ENCODE results near the gene SEMA3E. TPM values are rescaled to one million over a fixed set of nuclear protein-coding genes. Genes with fewer than 3 reads are reported as not detected.

The SEMA3E gene
- total and polyA plus RNA-seq, 10 of the 15 experiments (the other 5 are each of a cell fraction or from before 2014, with no cell fraction given), result 0.08 to 2.0 (median 0.82) TPM

- no peaks in the 10 kb centered on the region for H4K20me1 ChIP-seq (ENCODE audit: control insufficient read depth, insufficient read depth)
- H3K36me3 ChIP-seq (ENCODE audit: control insufficient read depth in 2 of 2, insufficient read depth in 2 of 2, low read length in 1 of 2), result no peaks in the 10 kb centered on the region
- WGBS (ENCODE audit: insufficient coverage, insufficient replicate concordance, low lambda C conversion rate, missing lambda C conversion rate), result 45% methylated on average over 2 of the region's 2 CpGs
- H3K27me3 ChIP-seq (replicated peaks in 1 of 2; ENCODE audit: control insufficient read depth in 2 of 2, insufficient read depth in 2 of 2, low read length in 1 of 2), result no peaks in the 10 kb centered on the region; a peak in 1 of 4 replicates
- BruUV-seq (replicated peaks), result no TSS peak
- in situ Hi-C loops (cut with MboI), result no loop called here
- no peak for FAIRE-seq
- H3K79me2 ChIP-seq (ENCODE audit: control insufficient read depth, insufficient read depth, low read length), result no peaks in the 10 kb centered on the region
- H2AFZ ChIP-seq (ENCODE audit: control insufficient read depth, low read depth, low read length), result no peak overlapping the region
- no peak overlapping the region for H3K4me3 ChIP-seq
- intact Hi-C loops (cut with micrococcal nuclease; ENCODE audit: unreplicated experiment), result no loop called here
- H3K9me3 ChIP-seq (replicated peaks; ENCODE audit: control insufficient read depth, insufficient read depth, low read length), result no peaks in the 10 kb centered on the region
- POLR2A ChIA-PET, result no interaction called here
- CTCF ChIA-PET, result no interaction called here
- DNase-seq (ENCODE audit: low read depth, low spot score), result no peak
- no peak overlapping the region for H3K27ac ChIP-seq (ENCODE audit: control insufficient read depth, insufficient read depth)
- no peak for ATAC-seq
- H3K4me2 ChIP-seq (ENCODE audit: control insufficient read depth, insufficient read depth), result no peak overlapping the region
- RAD21 ChIA-PET (ENCODE audit: unreplicated experiment), result no interaction called here
- no peaks in the 10 kb centered on the region for H3K4me1 ChIP-seq (ENCODE audit: control insufficient read depth, insufficient read depth, low read length)
- SMC1A ChIA-PET (ENCODE audit: uncharacterized antibody, unreplicated experiment), result no interaction called here
- no peak overlapping the region for H3K9ac ChIP-seq (ENCODE audit: control insufficient read depth, insufficient read depth, low read length)
- no peak for TF ChIP-seq CBX5 (IDR thresholded peaks at IDR 0.05; ENCODE audit: low read depth)
- TF ChIP-seq CBX3 (IDR thresholded peaks at IDR 0.05; ENCODE audit: borderline replicate concordance, low read depth), result no peak
- TF ChIP-seq RFX5 (IDR thresholded peaks at IDR 0.05; ENCODE audit: low read depth, low read length), result no peak
- TF ChIP-seq KLF5 (IDR thresholded peaks at IDR 0.05; ENCODE audit: partially characterized antibody), result no peak
- TF ChIP-seq WRNIP1 (IDR thresholded peaks at IDR 0.05; ENCODE audit: borderline replicate concordance, low read depth, low read length), result no peak
- TF ChIP-seq CHD1 (IDR thresholded peaks at IDR 0.05; ENCODE audit: low read depth, low read length), result no peak
- TF ChIP-seq SREBF2 (IDR thresholded peaks at IDR 0.05; ENCODE audit: low read length), result no peak
- no peak for TF ChIP-seq CUX1 (IDR thresholded peaks at IDR 0.05; ENCODE audit: insufficient replicate concordance, low read depth, low read length)
- no peak for TF ChIP-seq MTA3 (IDR thresholded peaks at IDR 0.05; ENCODE audit: borderline replicate concordance, low read length)
- TF ChIP-seq ZZZ3 (IDR thresholded peaks at IDR 0.05; ENCODE audit: control insufficient read depth, insufficient read length, low read depth), result no peak
- TF ChIP-seq BMI1 (IDR thresholded peaks at IDR 0.05; ENCODE audit: borderline replicate concordance), result no peak
- TF ChIP-seq, protein P1, sequence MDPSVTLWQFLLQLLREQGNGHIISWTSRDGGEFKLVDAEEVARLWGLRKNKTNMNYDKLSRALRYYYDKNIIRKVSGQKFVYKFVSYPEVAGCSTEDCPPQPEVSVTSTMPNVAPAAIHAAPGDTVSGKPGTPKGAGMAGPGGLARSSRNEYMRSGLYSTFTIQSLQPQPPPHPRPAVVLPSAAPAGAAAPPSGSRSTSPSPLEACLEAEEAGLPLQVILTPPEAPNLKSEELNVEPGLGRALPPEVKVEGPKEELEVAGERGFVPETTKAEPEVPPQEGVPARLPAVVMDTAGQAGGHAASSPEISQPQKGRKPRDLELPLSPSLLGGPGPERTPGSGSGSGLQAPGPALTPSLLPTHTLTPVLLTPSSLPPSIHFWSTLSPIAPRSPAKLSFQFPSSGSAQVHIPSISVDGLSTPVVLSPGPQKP (IDR thresholded peaks at IDR 0.05; ENCODE audit: low read depth, low read length), result no peak
- TF ChIP-seq EZH2 (IDR thresholded peaks at IDR 0.05; ENCODE audit: borderline replicate concordance, control insufficient read depth, low read depth, low read length), result no peak
- TF ChIP-seq NR2C2 (IDR thresholded peaks at IDR 0.05; ENCODE audit: borderline replicate concordance, control insufficient read depth, insufficient read length, low read depth), result no peak
- no peak for TF ChIP-seq PRDM15 (CRISPR knock-in tag; IDR thresholded peaks at IDR 0.05)
- no peak for TF ChIP-seq RBBP5 (conservative IDR thresholded peaks at IDR 0.05)
Observed at GRCh38 chr7:83531766-83532165, 117.2 kb downstream of the SEMA3E start.

Data from GM12878 (cell line).